Spinal cord (tissue), 10 donors: ENCODE measurements around the gene SLC16A2. TPM values are rescaled to one million over a fixed set of nuclear protein-coding genes. Genes with fewer than 3 reads are reported as not detected.

Experiments
- DNase-seq, 6 donors: peaks; one replicate each; pipeline versions ENCODE4 v3.0.0 to v3.0.0-alpha.2; 2013 to 2015; ENCODE audit warnings: low spot score in 6 of 6, low read depth in 4 of 6
- H3K27ac ChIP-seq: one replicate; pipeline ENCODE4 v1.5.1; 2013; ENCODE audit warnings: low read depth, low read length, control low read depth
- H3K27me3 ChIP-seq: one replicate; pipeline ENCODE4 v1.6.1; 2013; ENCODE audit warnings: low read length; ENCODE audit not compliant: control insufficient read depth, insufficient read depth
- H3K36me3 ChIP-seq: one replicate; pipeline ENCODE4 v1.6.1; 2013; ENCODE audit warnings: low read length; ENCODE audit not compliant: control insufficient read depth, insufficient read depth
- H3K4me1 ChIP-seq: one replicate; pipeline ENCODE4 v1.6.1; 2013; ENCODE audit warnings: low read length; ENCODE audit not compliant: control insufficient read depth, insufficient read depth
- H3K4me3 ChIP-seq: one replicate; pipeline ENCODE4 v1.5.1; 2013; ENCODE audit warnings: low read depth, low read length, control low read depth
- H3K9me3 ChIP-seq: one replicate; pipeline ENCODE4 v1.6.1; 2013; ENCODE audit warnings: low read length; ENCODE audit not compliant: control insufficient read depth, insufficient read depth
- WGBS: methylation state at CpG from one replicate; pipeline ENCODE4 v1.1.5; 2013; ENCODE audit warnings: missing lambda C conversion rate; ENCODE audit not compliant: insufficient coverage; 5-methylcytosine and 5-hydroxymethylcytosine counted together
- long read RNA-seq, 4 donors: transcript quantifications; one replicate each; lab custom pipeline, GENCODE V29; 2026
- polyA plus RNA-seq, 2 donors: library from polyadenylated mRNA; unstranded; fragments of 120-200 nt; gene quantifications; one replicate each; pipeline ENCODE4 v1.2.1, GENCODE V29; 2013; ENCODE audit not compliant: insufficient read length in 2 of 2
- total RNA-seq, 2 donors: library from RNA; depleted of rRNA in 1 of 2; stranded (reverse); fragments of 120-200 nt in 1 of 2; fragments of >200 nt in 1 of 2; gene quantifications; one replicate each; pipeline versions ENCODE4 v1.2.3 to v1.2.4, GENCODE V29; 2013 to 2014
- donor health status: healthy.

The SLC16A2 gene
- total RNA-seq (10 to 100 TPM; 21.0 to 35.3 TPM), polyA plus RNA-seq (10 to 100 TPM; 53.3 to 57.7 TPM)
- long read RNA-seq, donor 1, full-length matches to known transcripts, result 16 of 71 reads
- long read RNA-seq, donor 1, partial matches to known transcripts, result 55 of 71 reads
- long read RNA-seq, donor 1, other reads (novel, unspliced or antisense), result 0 of 71 reads
- long read RNA-seq, donor 2, full-length matches to known transcripts, result 5 of 17 reads
- long read RNA-seq, donor 2, partial matches to known transcripts, result 12 of 17 reads
- long read RNA-seq, donor 2, other reads (novel, unspliced or antisense), result 0 of 17 reads
- long read RNA-seq, donor 3, full-length matches to known transcripts, result 8 of 23 reads
- long read RNA-seq, donor 3, partial matches to known transcripts, result 15 of 23 reads
- long read RNA-seq, donor 3, other reads (novel, unspliced or antisense), result 0 of 23 reads
- long read RNA-seq, donor 4, full-length matches to known transcripts, result 1 of 13 reads
- long read RNA-seq, donor 4, partial matches to known transcripts, result 12 of 13 reads
- long read RNA-seq, donor 4, other reads (novel, unspliced or antisense), result 0 of 13 reads

- no peaks in the 10 kb centered on the region for H3K27me3 ChIP-seq
- peak in 4 of 6 donors; percentile 56 to 94 (median 78) for DNase-seq
- no peaks in the 10 kb centered on the region for H3K9me3 ChIP-seq
- H3K36me3 ChIP-seq, result no peaks in the 10 kb centered on the region
- peak within 1 kb of the TSS; percentile 95 for H3K27ac ChIP-seq
- 22% methylated on average over 27 of the region's 33 CpGs for WGBS
- peaks cover 21% of the 10 kb centered on the region for H3K4me1 ChIP-seq
- peak within 1 kb of the TSS; percentile 38 for H3K4me3 ChIP-seq
Observed at GRCh38 chrX:74421036-74421739, at the start of gene SLC16A2. Gene SLC16A2 (plus strand): TSS chrX:74421493. CDS start chrX:74421638, 145 bp downstream.

- H3K27me3 ChIP-seq, result peaks cover 6% of the 10 kb centered on the region
- no peaks in the 10 kb centered on the region for H3K9me3 ChIP-seq
- DNase-seq, result no peak
- H3K4me3 ChIP-seq, result no peak overlapping the region
- no peaks in the 10 kb centered on the region for H3K36me3 ChIP-seq
- no peaks in the 10 kb centered on the region for H3K4me1 ChIP-seq
- H3K27ac ChIP-seq, result no peak overlapping the region
Observed at GRCh38 chrX:74372272-74372671, 49.0 kb upstream of the SLC16A2 start.

- no CpG with 5 or more reads among the region's 1 CpG for WGBS
- Histone ChIP-seq H3K4me1 (no peaks in the 10 kb centered on the region), H3K4me3 (no peak overlapping the region), H3K36me3 (no peaks in the 10 kb centered on the region), H3K27me3 (no peaks in the 10 kb centered on the region), H3K9me3 (no peaks in the 10 kb centered on the region), H3K27ac (no peak overlapping the region)
- no peak for DNase-seq
Observed at GRCh38 chrX:74377282-74377681, 44.0 kb upstream of the SLC16A2 start.

GRCh38 chrX:74382613-74383012 lies 38.7 kb upstream of the SLC16A2 start:
- Histone ChIP-seq H3K9me3 (no peaks in the 10 kb centered on the region), H3K27me3 (peaks cover 2% of the 10 kb centered on the region), H3K27ac (no peak overlapping the region), H3K4me3 (no peak overlapping the region), H3K4me1 (no peaks in the 10 kb centered on the region), H3K36me3 (no peaks in the 10 kb centered on the region)
- DNase-seq, result peak in 5 of 6 donors; percentile 3 to 61 (median 11)
- WGBS, result no CpG with 5 or more reads among the region's 2 CpGs

DNA sequence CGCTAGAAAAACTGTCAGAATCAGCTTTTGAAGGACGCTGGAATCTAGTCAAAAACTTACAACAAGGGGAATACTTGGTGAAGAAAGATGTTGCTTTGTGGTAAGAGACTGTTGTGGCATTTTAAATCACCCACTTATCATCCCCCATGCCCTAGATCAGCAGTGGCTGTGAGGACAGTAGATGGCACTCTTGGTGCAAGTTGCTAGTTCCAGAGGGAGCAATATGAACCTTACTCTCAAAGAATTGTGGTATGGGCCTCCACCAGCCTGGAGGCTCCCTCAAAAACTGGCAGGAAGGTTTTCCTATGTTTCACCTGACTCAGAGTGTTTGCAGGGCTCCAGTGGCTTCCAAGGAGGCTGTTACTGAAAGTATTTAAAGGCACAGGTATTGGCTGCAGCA lies 37.7 kb upstream of the SLC16A2 start:
- no peaks in the 10 kb centered on the region for H3K9me3 ChIP-seq
- no peaks in the 10 kb centered on the region for H3K4me1 ChIP-seq
- no CpG with 5 or more reads among the region's 2 CpGs for WGBS
- DNase-seq, result peak in 3 of 6 donors; percentile 1 to 66 (median 62)
- no peak overlapping the region for H3K4me3 ChIP-seq
- no peak overlapping the region for H3K27ac ChIP-seq
- H3K36me3 ChIP-seq, result no peaks in the 10 kb centered on the region
- peaks cover 2% of the 10 kb centered on the region for H3K27me3 ChIP-seq

DNA sequence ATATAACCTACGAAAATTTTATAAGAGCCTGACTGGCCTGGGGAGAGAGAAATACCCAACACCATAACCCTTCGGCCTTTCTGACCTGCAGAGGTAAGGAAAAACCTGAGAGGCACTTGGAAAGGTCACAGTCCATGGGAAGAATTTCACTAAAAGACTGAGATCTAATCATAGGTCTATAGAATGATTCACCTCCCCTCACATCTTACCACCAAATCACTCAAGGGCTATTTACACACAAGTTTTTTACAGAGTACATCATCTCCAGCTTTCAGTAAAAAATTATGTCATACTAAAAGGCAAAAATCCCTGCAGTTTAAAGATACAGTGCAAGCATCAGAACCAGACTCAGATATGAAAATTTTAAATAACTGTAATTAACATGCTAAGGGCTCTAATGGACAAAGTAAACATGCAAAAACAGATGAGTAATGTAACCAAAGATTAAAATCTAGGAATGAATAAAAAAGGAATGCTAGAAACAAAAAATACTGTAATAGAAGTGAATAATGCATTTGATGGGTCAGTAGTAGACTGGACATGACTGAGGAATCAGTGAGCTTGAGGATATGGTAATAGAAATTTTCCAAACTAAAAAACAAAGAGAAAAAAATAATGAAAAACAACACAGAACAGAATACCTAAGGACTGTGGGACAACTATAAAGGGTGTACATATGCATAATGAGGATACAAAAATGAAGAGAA lies 32.1 kb upstream of the SLC16A2 start:
- WGBS, result no CpG with 5 or more reads among the region's 2 CpGs
- no peak overlapping the region for H3K27ac ChIP-seq
- no peak overlapping the region for H3K4me3 ChIP-seq
- H3K27me3 ChIP-seq, result no peaks in the 10 kb centered on the region
- no peaks in the 10 kb centered on the region for H3K4me1 ChIP-seq
- H3K36me3 ChIP-seq, result no peaks in the 10 kb centered on the region
- no peaks in the 10 kb centered on the region for H3K9me3 ChIP-seq
- no peak for DNase-seq

GRCh38 chrX:74395556-74395955 lies 25.7 kb upstream of the SLC16A2 start:
- no peaks in the 10 kb centered on the region for H3K9me3 ChIP-seq
- WGBS, result no CpG with 5 or more reads among the region's 1 CpG
- no peak overlapping the region for H3K4me3 ChIP-seq
- no peaks in the 10 kb centered on the region for H3K27me3 ChIP-seq
- no peak for DNase-seq
- no peaks in the 10 kb centered on the region for H3K36me3 ChIP-seq
- no peaks in the 10 kb centered on the region for H3K4me1 ChIP-seq
- H3K27ac ChIP-seq, result no peak overlapping the region

DNA sequence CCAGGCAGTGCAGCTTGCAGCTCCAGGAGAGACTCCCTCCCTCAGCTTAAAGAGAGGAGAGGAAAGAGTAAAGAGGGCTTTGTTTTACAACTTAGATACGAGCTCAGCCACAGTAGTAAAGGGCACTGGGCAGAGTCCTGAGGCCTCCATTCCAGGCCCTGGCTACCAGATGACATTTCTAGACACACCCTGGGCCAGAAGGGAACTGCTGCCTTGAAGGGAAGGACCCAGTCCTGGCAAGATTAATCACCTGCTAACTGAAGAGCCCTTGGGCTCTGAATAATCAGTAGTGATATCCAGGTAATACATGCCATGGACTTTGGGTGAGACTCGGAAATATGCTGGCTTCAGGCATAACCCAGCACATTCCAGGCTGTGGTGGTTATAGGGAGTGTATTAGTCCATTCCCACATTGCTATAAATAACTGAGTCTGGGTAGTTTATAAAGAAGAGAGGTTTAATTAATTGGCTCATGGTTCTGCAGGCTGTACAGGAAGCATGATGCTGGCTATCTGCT lies 15.3 kb upstream of the SLC16A2 start:
- WGBS, result 50% methylated on average over 1 of the region's 2 CpGs
- H3K36me3 ChIP-seq, result no peaks in the 10 kb centered on the region
- H3K27me3 ChIP-seq, result no peaks in the 10 kb centered on the region
- H3K9me3 ChIP-seq, result no peaks in the 10 kb centered on the region
- no peak for DNase-seq
- H3K4me1 ChIP-seq, result no peaks in the 10 kb centered on the region
- no peak overlapping the region for H3K27ac ChIP-seq
- no peak overlapping the region for H3K4me3 ChIP-seq

- H3K9me3 ChIP-seq, result no peaks in the 10 kb centered on the region
- no CpG with 5 or more reads among the region's 1 CpG for WGBS
- no peak for DNase-seq
- H3K4me3 ChIP-seq, result no peak overlapping the region
- no peaks in the 10 kb centered on the region for H3K36me3 ChIP-seq
- no peak overlapping the region for H3K27ac ChIP-seq
- no peaks in the 10 kb centered on the region for H3K27me3 ChIP-seq
- H3K4me1 ChIP-seq, result no peaks in the 10 kb centered on the region
Observed at GRCh38 chrX:74408304-74408703, 13.0 kb upstream of the SLC16A2 start.
